ENCODE measurements around the gene NR2E1.

Gene NR2E1

GRCh38 chr6:108222064-108222463, 56.2 kb downstream of the NR2E1 start:
- DNase-seq: no peak

GRCh38 chr6:108222504-108222903, 56.7 kb downstream of the NR2E1 start:
- no peak for DNase-seq

GRCh38 chr6:108227290-108227689, 61.5 kb downstream of the NR2E1 start:
- no peak for DNase-seq

- DNase-seq: no peak
These were observed 62.6 kb downstream of the NR2E1 start for GRCh38 chr6:108228416-108228815.

- no peak for DNase-seq
These were observed 69.3 kb downstream of the NR2E1 start for GRCh38 chr6:108235127-108235526.

- no peak for DNase-seq
These were observed 71.0 kb downstream of the NR2E1 start for GRCh38 chr6:108236791-108237190.

GRCh38 chr6:108238322-108238721, 72.5 kb downstream of the NR2E1 start:
- DNase-seq: no peak

Measured in left hindlimb (tissue), 1 donor.